Upper lobe of right lung (tissue), 1 donor: ENCODE results near the gene CYRIA. TPM values are rescaled to one million over a fixed set of nuclear protein-coding genes. Genes with fewer than 3 reads are reported as not detected.
A peak's percentile ranks its signal among the peaks of the same experiment; 100 is the strongest.

Experiments used
- ATAC-seq: fragments of 200-7000 bp; cut with Tn5 transposase; one replicate; pipeline ENCODE4 v1.9.1; 2020; ENCODE audit warnings: mild to moderate bottlenecking, moderate library complexity
- DNase-seq: peaks from one replicate; pipeline ENCODE4 v3.0.0-alpha.2; 2020
- H3K27ac ChIP-seq: fragments of 200-600 bp; one replicate; pipeline ENCODE4 v1.8.0; 2022
- H3K27me3 ChIP-seq: fragments of 200-600 bp; one replicate; pipeline ENCODE4 v1.8.0; 2022; ENCODE audit warnings: mild to moderate bottlenecking
- H3K36me3 ChIP-seq: fragments of 200-600 bp; one replicate; pipeline ENCODE4 v1.8.0; 2022
- H3K4me1 ChIP-seq: fragments of 200-600 bp; one replicate; pipeline ENCODE4 v1.8.0; 2022
- H3K4me3 ChIP-seq: fragments of 200-600 bp; one replicate; pipeline ENCODE4 v1.8.0; 2022; ENCODE audit warnings: mild to moderate bottlenecking
- H3K9me3 ChIP-seq: fragments of 200-600 bp; one replicate; pipeline ENCODE4 v1.8.0; 2022
- CTCF ChIP-seq: fragments of 200-600 bp; IDR thresholded peaks from one replicate; pipeline ENCODE4 v1.8.0; 2022; ENCODE audit warnings: antibody characterized with exemption
- intact Hi-C: fragments of 100-400 bp; cut with DNase I; formaldehyde crosslinking; loops from one replicate; pipeline ENCODE4 v1.11.0; 2022
- total RNA-seq: library from RNA; stranded (reverse); fragmentation: NEBNext Ultra II Directional; extraction: Animal tissue kit (Norgen Biotek cat#: 25700); gene quantifications from one replicate; pipeline ENCODE4 v1.2.1, GENCODE V29; 2021
- donor health status: DM: no; HTN: yes; CAD: no; lungs with severe emphysema.

CYRIA gene
- total RNA-seq, 1 donor from 2014 or later, result 24.2 TPM

GRCh38 chr2:16621316-16621715 is 44.3 kb downstream of the CYRIA start:
- Histone ChIP-seq H3K4me3 (no peak overlapping the region), H3K27ac (no peak overlapping the region), H3K27me3 (no peaks in the 10 kb centered on the region), H3K36me3 (peaks cover 18% of the 10 kb centered on the region), H3K9me3 (no peaks in the 10 kb centered on the region), H3K4me1 (peaks cover 59% of the 10 kb centered on the region)
- intact Hi-C loops, result no loop called here
- no peak for TF ChIP-seq CTCF
- no peak for ATAC-seq
- no peak for DNase-seq

DNA sequence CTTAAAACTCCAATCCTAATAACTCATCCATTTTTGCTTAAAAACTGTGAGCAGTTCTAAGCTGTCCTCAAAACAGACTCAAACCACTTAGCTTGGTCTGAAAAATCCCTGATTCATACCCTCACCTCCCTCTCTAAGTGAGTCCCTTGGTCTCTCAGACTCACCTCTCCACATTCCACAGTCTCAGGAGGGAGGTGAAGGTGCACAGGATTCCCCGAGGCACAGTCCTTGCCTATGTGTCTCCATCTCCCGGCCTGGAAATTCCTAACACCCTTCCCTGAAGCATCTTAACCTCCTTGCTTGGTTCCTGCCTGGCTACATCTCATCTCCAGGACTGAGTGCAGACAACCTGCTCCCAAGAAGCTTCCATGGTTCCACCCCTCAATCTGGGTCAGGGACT is 45.0 kb downstream of the CYRIA start:
- Histone ChIP-seq H3K36me3 (peaks cover 25% of the 10 kb centered on the region), H3K9me3 (no peaks in the 10 kb centered on the region), H3K4me3 (no peak overlapping the region), H3K27ac (no peak overlapping the region), H3K27me3 (no peaks in the 10 kb centered on the region), H3K4me1 (peaks cover 52% of the 10 kb centered on the region)
- ATAC-seq (peak; percentile 28), DNase-seq (no peak)
- intact Hi-C loops, result no loop called here
- TF ChIP-seq CTCF, result no peak

- no peak overlapping the region for H3K4me3 ChIP-seq
- H3K9me3 ChIP-seq, result no peaks in the 10 kb centered on the region
- H3K36me3 ChIP-seq, result peaks cover 27% of the 10 kb centered on the region
- ATAC-seq (no peak), DNase-seq (no peak)
- intact Hi-C loops, result loop anchor here (5.0 kb wide), 1 partner anchor 138 kb away; no protein-coding TSS in a partner anchor
- H3K27me3 ChIP-seq, result no peaks in the 10 kb centered on the region
- no peak overlapping the region for H3K27ac ChIP-seq
- H3K4me1 ChIP-seq, result peaks cover 49% of the 10 kb centered on the region
- TF ChIP-seq CTCF, result no peak
These were observed 45.9 kb downstream of the CYRIA start for GRCh38 chr2:16619576-16620245.

DNA sequence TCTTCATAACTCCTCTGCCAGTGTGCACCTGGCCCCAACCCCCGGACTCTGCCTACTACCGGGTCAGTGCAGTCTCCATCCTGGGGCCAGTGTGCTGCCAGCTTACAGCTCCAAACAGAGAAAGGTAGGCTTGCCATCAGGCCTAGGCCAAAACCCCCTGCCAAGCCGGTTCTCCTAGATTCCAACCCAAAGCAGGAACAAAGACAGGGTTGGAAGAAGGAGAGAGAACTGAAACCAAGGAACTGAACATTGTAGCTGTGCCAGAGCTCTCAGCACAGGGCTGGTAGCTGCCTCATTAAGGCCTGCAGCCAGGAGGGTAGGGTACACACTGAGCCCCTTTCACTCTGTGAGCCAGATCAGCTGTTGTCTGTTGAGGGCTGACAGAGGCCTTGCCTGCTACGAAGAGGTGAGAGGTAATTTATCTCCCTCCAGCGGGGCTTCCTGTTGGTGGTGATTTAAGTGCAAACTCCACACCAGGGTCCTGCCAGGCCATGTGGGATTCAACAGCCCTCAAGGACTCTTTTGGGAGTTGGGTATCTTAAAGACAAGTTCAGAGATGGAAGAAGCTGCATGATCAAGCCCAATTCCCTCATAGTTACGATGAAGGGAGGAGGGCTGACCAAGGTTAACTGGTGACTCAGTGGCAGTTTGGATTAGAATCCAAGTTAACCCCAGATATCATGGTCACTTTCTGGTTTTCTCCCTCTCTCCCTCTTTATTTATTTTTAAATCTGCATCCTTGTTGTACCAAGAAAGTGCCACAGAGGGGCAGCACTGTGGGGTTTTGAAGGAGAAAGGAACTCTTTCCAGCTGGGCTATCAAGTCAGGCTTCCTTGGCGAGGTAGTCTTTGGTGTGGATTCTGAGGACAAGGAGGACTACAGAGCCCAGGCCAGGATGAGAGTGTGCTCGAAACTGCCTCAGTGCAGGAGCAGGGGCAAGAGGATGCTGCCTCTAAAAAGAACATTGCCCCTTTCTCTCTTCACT is 48.1 kb downstream of the CYRIA start:
- peak overlapping the region; percentile 14 for H3K27ac ChIP-seq
- no peaks in the 10 kb centered on the region for H3K27me3 ChIP-seq
- H3K4me1 ChIP-seq, result peaks cover 49% of the 10 kb centered on the region
- DNase-seq (no peak), ATAC-seq (peak; percentile 60)
- peak; percentile 43 for TF ChIP-seq CTCF
- intact Hi-C loops, result loop anchor here (5.0 kb wide), 1 partner anchor 140 kb away; no protein-coding TSS in a partner anchor
- H3K9me3 ChIP-seq, result no peaks in the 10 kb centered on the region
- no peak overlapping the region for H3K4me3 ChIP-seq
- H3K36me3 ChIP-seq, result peaks cover 27% of the 10 kb centered on the region
